ENCODE measurements around the gene BRICD5.

BRICD5 gene

DNA sequence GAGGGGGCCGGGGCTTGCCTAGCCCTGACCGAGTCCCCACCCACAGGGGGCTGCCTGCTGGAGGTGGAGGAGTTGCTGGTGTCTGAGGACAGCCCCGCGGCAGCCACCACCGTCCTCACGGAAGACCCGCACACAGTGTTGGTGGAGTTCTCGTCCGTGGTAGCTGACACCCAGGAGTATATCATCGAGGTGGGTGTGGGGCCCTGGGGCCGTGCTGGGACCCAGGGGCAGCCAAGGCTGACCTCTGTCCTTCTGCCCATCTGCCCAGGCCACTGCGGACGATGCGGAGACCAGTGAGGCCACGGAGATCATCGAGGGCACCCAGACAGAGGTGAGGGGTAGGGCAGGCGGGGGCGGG, 24.1 kb upstream of the BRICD5 start:
- no peak overlapping the region for H3K9ac ChIP-seq (ENCODE audit: low read depth, low read length)
- H3K27me3 ChIP-seq (ENCODE audit: insufficient read depth, low read length, poor library complexity): no peaks in the 10 kb centered on the region
- no peak overlapping the region for H3K4me3 ChIP-seq (ENCODE audit: low read depth in 1 of 2, low read length in 2 of 2)
- H4K20me1 ChIP-seq (ENCODE audit: insufficient read depth, low read length): peaks cover 47% of the 10 kb centered on the region
- no peak overlapping the region for H3K4me2 ChIP-seq (ENCODE audit: insufficient read depth, low read length)
- TF ChIP-seq, protein P1, sequence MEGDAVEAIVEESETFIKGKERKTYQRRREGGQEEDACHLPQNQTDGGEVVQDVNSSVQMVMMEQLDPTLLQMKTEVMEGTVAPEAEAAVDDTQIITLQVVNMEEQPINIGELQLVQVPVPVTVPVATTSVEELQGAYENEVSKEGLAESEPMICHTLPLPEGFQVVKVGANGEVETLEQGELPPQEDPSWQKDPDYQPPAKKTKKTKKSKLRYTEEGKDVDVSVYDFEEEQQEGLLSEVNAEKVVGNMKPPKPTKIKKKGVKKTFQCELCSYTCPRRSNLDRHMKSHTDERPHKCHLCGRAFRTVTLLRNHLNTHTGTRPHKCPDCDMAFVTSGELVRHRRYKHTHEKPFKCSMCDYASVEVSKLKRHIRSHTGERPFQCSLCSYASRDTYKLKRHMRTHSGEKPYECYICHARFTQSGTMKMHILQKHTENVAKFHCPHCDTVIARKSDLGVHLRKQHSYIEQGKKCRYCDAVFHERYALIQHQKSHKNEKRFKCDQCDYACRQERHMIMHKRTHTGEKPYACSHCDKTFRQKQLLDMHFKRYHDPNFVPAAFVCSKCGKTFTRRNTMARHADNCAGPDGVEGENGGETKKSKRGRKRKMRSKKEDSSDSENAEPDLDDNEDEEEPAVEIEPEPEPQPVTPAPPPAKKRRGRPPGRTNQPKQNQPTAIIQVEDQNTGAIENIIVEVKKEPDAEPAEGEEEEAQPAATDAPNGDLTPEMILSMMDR (IDR thresholded peaks at IDR 0.05; ENCODE audit: borderline replicate concordance, extremely low read depth, low read length, poor library complexity, severe bottlenecking): no peak
- TF ChIP-seq EZH2 (IDR thresholded peaks at IDR 0.05; ENCODE audit: borderline replicate concordance, low read depth, low read length, severe bottlenecking): no peak
- no peaks in the 10 kb centered on the region for H3K4me1 ChIP-seq (ENCODE audit: insufficient read depth, low read length)
- no peaks in the 10 kb centered on the region for H3K9me3 ChIP-seq (ENCODE audit: insufficient read depth, low read length, severe bottlenecking)
- ATAC-seq (ENCODE audit: insufficient read depth, low read depth): no peak
- no peak overlapping the region for H3K27ac ChIP-seq (ENCODE audit: low read length)
- 0 out of 2 replicates have a peak, but pooled peaks cover 1% of the 10 kb centered on the region for H3K79me2 ChIP-seq (ENCODE audit: insufficient read depth, low read length)
- peaks cover 87% of the 10 kb centered on the region for H3K36me3 ChIP-seq (ENCODE audit: insufficient read depth, low read length)
- DNase-seq: no peak
- H2AFZ ChIP-seq (ENCODE audit: low read depth, low read length): no peak overlapping the region

DNA sequence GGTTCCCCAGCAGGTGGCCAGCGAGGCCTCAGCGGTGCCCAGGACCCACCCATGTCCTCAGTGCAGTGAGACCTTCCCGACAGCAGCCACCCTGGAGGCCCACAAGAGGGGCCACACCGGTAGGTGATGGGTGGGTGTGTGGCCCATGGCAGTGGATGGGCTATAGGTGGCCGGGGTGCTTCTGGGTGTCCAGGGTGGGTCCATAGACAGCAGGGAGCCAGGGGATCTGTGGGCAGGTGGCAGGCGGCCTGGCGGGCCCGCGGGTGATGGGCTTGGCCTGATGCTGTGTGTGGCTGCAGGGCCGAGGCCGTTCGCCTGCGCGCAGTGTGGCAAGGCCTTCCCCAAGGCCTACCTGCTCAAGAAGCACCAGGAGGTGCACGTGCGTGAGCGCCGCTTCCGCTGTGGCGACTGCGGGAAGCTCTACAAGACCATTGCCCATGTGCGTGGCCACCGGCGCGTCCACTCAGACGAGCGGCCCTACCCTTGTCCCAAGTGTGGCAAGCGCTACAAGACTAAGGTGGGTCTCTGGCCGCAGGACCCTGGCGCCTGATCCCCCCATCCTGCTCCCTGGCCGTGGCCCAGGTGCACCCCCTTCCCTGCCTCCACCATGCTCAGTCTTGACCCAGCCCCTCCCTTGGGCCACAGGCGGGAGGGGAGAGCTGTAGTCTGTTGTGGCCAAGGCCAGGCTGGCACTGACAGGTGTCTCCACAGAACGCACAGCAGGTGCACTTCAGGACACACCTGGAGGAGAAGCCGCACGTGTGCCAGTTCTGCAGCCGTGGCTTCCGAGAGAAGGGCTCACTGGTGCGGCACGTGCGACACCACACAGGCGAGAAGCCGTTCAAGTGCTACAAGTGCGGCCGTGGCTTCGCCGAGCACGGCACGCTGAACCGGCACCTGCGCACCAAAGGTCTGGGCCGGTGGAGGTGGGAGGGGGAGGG, 23.5 kb upstream of the BRICD5 start:
- Histone ChIP-seq H2AFZ (ENCODE audit: low read depth, low read length) (no peak overlapping the region), H4K20me1 (ENCODE audit: insufficient read depth, low read length) (peaks cover 53% of the 10 kb centered on the region), H3K4me2 (ENCODE audit: insufficient read depth, low read length) (no peak overlapping the region), H3K36me3 (ENCODE audit: insufficient read depth, low read length) (peaks cover 88% of the 10 kb centered on the region), H3K4me3 (ENCODE audit: low read depth in 1 of 2, low read length in 2 of 2) (no peak overlapping the region), H3K9ac (ENCODE audit: low read depth, low read length) (no peak overlapping the region), H3K27me3 (ENCODE audit: insufficient read depth, low read length, poor library complexity) (no peaks in the 10 kb centered on the region), H3K9me3 (ENCODE audit: insufficient read depth, low read length, severe bottlenecking) (no peaks in the 10 kb centered on the region), H3K79me2 (ENCODE audit: insufficient read depth, low read length) (0 out of 2 replicates have a peak, but pooled peaks cover 8% of the 10 kb centered on the region), H3K27ac (ENCODE audit: low read length) (no peak overlapping the region), H3K4me1 (ENCODE audit: insufficient read depth, low read length) (no peaks in the 10 kb centered on the region)
- TF ChIP-seq EZH2 (IDR thresholded peaks at IDR 0.05; ENCODE audit: borderline replicate concordance, low read depth, low read length, severe bottlenecking): no peak
- TF ChIP-seq, protein P1 (IDR thresholded peaks at IDR 0.05; ENCODE audit: borderline replicate concordance, extremely low read depth, low read length, poor library complexity, severe bottlenecking): no peak
- ATAC-seq (ENCODE audit: insufficient read depth, low read depth) (no peak), DNase-seq (no peak)

DNA sequence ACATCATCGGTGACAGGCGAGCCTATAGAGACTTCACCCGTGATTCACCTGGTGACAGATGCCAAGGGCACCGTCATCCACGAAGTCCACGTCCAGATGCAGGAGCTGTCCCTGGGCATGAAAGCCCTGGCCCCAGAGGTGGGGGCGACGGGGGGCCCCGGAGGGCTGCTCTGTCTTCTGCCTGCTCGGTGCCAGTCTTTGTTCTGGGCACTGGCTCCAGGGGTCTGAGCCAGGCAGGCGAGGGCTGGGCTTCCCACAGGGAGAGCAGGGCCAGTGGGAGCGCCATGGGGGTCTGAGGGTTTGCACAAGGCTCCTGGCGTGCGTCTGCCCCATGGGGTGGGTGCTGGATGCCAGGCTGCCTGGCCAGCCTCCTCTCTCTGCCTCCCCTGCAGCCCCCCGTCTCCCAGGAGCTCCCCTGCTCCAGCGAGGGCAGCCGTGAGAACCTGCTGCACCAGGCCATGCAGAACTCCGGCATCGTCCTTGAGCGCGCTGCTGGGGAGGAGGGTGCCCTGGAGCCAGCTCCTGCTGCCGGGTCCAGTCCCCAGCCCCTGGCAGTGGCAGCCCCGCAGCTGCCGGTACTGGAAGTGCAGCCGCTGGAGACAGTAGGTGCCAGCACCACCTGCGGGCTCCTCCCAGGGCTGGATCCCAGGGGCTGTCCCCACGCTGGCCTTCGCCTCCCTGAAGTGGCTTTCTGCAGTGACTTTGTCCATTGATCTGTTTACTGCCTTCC, 22.5 kb upstream of the BRICD5 start:
- Histone ChIP-seq H3K4me2 (ENCODE audit: insufficient read depth, low read length) (no peak overlapping the region), H4K20me1 (ENCODE audit: insufficient read depth, low read length) (peaks cover 59% of the 10 kb centered on the region), H3K27me3 (ENCODE audit: insufficient read depth, low read length, poor library complexity) (no peaks in the 10 kb centered on the region), H3K4me3 (ENCODE audit: low read depth in 1 of 2, low read length in 2 of 2) (no peak overlapping the region), H3K79me2 (ENCODE audit: insufficient read depth, low read length) (peaks cover 16% of the 10 kb centered on the region), H2AFZ (ENCODE audit: low read depth, low read length) (no peak overlapping the region), H3K9me3 (ENCODE audit: insufficient read depth, low read length, severe bottlenecking) (no peaks in the 10 kb centered on the region), H3K9ac (ENCODE audit: low read depth, low read length) (no peak overlapping the region), H3K27ac (ENCODE audit: low read length) (no peak overlapping the region), H3K4me1 (ENCODE audit: insufficient read depth, low read length) (no peaks in the 10 kb centered on the region), H3K36me3 (ENCODE audit: insufficient read depth, low read length) (peaks cover 92% of the 10 kb centered on the region)
- TF ChIP-seq, protein P1 (IDR thresholded peaks at IDR 0.05; ENCODE audit: borderline replicate concordance, extremely low read depth, low read length, poor library complexity, severe bottlenecking): no peak
- no peak for TF ChIP-seq EZH2 (IDR thresholded peaks at IDR 0.05; ENCODE audit: borderline replicate concordance, low read depth, low read length, severe bottlenecking)
- no peak for ATAC-seq (ENCODE audit: insufficient read depth, low read depth)
- no peak for DNase-seq
